GM21367 (cell line): ENCODE results near the gene ZBED5.
A peak's percentile ranks its signal among the peaks of the same experiment; 100 is the strongest.
"Not testable (repeated sequence)": the region's sequence is repeated elsewhere in the genome, so short reads cannot be mapped to it uniquely, and the experiment has no call there.

ENCODE experiments used
- ATAC-seq: cut with Tn5 transposase; IDR thresholded peaks from one replicate; pipeline ENCODE4 v1.9.1; 2021; ENCODE audit not compliant: unreplicated experiment

ZBED5 gene

DNA sequence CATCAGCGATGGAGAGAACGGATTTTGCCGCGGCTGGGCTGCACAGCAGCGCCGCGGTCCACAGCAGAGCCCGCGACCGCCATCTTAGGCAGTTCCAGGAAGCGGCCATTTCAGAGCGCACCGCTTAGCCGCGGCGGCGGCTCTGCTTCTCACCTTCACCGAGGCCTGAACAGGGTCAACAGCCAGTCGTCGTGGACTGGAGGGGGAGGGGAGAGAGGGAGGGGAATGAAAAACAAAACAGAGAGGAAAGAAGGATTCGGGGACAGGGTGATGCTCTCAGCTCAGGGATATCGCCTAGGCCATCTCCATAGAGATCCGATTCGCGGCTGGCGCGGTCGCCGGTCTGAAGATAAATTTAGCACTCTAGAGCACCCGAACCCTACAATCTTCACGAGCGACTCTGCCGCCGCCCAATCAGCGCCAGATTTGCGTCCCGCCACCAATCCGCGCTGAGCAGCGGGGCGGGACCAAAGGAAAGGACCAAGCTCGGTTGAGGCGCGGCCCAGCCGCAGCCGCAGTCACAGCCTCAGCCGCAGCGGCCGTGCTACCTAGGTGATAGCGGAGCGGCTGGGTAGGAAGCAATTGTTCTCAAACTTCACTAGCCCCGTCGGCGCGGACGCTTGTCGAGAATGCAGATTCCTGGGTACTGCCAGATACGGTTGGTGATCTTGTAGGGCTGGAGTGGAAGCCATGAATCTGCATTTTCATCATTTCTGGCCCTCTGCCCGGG is at the start of gene ZBED5:
Gene ZBED5 (minus strand): TSS at position 345 of the 730 bp plus-strand sequence. CDS start 3,108 bp downstream, outside the sequence.
- peak; percentile 87 for ATAC-seq

DNA sequence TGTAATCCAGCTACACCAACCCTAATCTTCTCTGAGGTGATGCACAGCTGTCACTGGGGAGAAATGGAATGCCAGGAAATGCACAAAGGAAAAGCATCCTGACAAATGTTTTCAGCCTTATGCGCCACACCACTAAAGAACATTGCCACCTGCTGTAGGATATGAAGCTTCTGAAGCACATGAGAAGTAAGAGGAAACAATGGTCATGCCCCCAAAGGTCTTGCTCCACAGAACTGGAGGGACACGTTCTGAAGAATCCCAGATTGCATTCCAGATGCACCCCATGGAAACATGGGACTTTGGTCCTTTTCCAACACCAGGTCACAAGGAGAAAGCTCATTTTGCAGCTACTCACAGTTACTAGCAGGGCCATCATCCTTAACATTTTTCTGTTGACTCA is 48.7 kb upstream of the ZBED5 start:
- ATAC-seq, result no peak

DNA sequence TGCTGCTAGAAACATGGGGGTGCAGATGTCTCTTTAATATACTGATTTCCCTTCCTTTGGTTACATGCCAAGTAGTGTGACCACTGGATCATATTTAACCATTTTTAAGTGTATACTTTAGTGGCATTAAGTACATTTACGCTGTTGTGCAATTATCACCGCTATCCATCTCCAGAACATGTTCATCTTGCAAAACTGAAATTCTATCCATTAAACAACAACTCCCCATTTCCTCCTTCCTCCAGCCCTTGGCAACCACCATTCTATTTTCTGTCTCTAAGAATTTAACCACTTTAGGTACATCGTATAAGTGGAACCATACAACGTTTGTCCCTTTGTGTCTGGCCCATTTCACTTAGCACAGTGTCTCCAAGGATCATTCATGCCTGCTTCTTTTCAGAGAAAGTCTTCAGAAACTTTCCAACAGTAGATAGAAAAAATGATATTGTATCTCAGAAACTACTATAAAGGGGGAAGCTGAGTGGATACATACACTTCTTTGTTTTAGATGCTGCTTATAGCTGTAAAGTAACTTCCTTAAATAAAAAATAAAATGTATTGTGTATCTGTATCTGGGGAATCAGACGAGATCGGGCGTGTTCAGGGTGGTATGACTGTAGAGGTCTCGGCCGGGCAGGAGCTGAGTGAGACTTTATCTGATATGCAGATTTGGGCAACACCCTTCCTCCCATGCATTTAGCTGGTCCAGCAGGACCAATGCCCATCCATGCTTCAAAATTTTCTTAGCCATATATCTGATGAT is 44.6 kb upstream of the ZBED5 start:
- no peak for ATAC-seq

DNA sequence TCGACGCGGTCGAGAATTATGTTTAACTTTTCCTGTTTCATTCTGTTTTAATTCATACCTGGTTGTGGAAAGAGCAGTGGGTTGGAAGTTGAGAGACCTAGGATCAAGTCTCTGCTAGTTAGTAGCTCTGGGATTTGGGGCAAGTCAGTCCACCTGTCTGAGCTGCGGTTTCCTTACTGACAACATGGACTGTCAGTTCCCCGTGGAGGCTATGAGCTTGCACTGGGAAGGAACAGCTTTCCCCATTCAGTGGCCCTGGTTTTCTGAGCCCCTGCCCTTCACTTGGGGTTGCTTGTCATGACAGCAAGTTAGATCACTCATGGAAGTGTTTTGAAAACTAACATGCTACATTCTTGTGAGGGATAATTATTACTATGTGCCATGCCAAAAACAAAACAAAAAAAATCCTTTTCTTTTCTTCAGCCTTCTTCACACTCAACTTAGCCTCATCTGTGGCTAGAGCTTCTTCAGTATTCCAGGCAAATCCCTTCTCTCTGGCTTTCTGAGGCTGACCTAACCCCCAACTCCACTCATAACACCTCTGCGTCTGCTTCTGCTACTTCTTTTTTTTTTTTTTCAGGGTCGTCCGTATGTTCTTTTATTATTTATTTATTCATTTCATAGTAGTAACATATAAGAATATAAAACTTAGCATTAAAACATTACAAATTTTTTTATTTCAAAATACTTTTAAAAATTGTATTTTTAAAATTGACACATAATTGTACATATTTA is 43.0 kb upstream of the ZBED5 start:
- no peak for ATAC-seq

DNA sequence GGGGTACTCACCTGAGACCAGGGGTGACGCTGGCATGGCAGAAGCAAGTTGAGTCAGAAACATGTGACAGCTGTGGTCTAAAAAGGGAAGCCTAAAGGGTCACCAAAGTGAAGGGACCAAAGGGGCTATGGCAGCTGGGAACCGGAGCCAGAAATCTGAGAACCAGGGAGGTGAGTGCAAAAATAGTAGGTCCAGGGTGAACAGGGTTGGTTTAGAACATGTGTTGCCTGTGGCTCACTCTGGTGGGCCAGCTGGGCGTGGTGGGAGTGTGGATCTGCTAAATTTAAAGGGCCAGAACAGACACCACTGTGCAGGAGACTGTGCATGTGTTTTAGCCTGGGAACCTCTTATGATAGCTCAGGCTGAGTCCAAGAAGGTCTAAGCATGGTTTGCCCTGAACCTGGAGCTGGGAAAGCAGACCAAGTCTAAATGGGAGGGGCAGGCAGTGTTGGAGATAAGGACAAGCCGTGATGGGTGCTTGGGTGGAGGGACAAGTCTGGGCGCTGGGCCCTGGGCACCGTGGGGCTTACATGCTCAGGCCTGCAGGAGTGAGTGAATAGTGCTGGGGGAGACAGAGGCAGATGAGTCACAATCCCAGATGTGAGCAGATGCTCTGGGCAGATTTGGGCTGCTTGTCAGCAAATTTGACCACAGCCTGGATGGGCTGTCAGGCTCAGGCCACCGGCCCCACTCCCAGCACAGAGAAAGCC is 41.4 kb upstream of the ZBED5 start:
- ATAC-seq, result no peak

DNA sequence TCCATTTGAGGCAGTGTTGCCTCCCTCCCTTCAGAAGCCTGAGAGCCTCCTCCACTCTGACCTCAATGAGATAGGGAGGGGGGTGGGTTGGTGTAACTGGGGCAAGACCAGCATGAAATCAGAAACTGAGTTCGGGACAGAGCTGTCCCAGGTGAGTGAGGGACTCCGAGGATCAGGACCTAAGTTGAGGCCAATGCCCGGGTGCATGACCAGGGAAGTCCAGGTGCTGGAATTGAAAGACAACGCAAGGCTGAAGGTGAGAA is 40.8 kb upstream of the ZBED5 start:
- ATAC-seq, result no peak

DNA sequence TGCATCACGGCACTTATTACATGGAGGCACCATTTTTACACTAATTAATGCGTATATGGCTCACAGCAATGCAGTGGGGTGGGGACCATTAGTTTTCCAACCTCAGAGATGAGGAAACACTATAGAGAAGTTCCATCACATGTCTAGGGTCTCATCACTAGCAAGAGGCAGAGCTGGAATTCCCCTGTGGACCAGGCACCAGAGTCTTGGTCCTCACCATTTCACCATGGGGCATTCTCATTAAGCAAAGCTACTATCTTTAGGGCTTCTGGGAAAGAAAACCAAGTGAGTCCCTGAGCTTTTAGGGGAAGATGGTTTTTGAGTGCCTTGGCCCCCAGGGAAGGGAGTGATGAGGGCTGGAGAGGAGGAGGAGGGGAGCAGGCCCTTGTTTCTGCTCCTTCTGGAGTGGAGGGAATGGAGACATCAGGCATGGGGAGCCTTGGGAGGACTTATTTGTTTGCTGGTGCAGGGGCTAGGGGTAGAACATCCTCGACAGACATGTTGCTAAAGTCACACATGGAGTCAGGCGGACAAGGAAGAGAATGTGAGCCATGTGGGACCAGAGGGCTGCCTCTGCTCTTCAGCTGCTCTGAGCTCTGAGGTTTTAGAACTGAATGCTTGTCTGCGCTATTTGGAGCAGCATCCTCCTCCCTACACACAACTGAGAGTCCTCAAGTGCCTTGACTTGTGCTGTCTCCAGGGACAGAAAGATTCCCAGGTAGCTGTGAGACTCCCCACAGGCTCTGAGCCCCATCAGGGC is 40.3 kb upstream of the ZBED5 start:
- ATAC-seq, result no peak

DNA sequence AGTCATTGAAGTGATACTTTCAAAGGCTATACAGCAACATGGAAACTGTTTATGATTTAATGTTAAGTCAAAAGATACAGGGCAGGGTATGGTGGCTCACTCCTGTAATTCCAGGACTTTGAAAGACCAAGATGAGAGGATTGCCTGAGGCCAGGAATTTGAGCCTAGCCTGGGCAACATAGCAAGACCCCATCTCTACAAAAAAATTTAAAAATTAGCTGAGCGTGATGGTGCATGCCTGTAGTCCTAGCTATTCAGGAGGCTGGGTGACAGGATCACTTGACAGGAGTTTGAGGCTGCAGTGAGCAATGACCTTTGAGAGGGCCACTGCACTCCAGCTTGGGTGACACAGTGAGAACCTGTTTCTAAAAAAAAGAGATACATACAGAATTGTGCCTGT is 39.3 kb upstream of the ZBED5 start:
- ATAC-seq, result no peak

DNA sequence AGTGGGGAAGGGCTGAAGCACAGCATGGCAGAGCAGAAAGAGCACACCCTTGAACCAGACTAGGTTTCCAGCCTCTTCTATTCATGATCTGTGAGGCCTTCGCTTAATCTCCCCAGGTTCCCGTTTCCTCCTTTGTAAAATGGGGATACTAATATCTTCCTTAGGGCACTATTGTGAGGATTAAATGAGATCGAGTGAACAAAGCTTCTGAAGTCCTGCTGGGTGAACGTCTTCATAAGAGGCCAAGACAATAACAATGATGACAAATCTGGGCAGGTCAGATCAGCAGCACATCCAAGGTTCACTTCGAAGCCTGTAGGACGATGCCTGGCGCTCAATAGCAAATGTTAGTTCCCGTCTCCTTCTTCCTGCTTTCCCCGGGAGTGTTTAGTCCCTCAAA is 38.6 kb upstream of the ZBED5 start:
- ATAC-seq, result no peak

DNA sequence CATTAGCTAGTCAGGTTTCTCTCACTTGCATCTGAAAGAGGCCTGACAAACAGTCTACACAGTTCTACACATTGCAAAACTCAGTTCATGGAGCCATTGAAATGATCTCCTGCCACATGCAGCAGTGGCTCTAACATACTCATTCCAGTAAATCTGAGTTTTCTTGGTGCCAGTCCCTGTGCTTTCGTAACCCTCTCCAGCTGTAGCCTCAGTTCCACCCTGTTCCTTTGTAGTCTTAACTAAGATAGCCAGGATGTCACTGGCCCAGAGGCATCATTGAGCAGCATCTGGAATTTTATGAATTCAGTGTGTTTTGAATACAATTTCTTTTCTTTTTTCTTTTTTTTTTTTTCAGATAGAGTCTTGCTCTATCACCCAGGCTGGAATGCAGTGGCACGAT is 37.4 kb upstream of the ZBED5 start:
- no peak for ATAC-seq

DNA sequence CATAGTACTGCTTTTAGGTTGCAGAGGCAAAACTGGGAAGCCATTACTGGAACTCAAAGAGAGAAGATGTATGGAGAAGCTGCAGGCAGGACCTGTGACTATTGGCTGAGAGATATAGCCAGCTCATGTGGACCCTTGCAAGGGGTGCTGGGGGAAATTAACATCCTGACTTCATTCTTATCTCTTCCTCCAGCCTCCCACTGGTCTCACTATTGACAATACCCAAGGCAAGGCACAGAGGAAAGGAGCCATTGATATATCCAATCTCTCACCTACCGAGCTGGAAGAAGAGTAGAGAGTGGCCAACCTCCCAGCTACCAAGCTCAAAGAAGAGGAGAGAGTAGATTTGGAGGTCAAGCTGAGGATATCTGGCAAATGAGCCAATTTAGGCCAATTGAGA is 36.8 kb upstream of the ZBED5 start:
- ATAC-seq, result no peak

DNA sequence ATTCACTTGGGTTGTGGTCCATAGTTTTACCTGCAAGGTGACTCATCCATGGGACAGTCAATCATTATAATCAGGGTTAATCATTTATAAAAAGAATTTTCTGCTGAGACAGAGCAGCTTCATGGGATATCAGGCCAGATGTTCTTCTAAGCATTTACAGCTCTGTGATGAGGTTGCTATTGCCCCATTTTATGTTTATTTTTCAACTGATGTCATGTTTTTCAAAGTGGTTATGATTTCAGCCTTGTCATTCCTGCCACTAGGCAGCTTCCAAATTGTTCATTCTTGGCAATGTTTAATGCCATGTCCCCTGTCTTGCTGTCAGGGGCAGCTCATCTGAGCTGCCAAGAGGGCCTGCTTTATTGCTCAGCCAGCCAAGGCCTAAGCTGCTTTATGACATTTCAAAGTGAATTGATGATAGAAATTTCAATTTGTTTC is 35.9 kb upstream of the ZBED5 start:
- no peak for ATAC-seq

DNA sequence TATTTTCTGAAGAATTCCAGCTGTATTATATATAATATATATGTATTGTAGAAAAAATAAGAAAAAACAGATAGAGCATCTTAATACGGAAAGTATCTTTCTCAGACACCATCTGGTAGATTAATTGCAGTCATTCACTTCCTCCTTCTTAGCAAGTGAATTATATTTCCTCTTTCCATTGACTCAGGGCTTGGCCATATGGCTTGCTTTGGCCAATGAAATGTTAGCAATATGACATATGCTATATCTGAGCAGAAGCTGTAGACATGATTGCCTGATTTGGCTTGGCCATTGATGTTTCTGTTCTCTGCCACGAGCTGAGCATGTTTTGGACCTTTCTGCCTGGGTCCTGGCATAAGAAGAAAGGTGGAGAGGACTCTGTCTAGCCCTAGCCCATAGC is 34.4 kb upstream of the ZBED5 start:
- no peak for ATAC-seq

DNA sequence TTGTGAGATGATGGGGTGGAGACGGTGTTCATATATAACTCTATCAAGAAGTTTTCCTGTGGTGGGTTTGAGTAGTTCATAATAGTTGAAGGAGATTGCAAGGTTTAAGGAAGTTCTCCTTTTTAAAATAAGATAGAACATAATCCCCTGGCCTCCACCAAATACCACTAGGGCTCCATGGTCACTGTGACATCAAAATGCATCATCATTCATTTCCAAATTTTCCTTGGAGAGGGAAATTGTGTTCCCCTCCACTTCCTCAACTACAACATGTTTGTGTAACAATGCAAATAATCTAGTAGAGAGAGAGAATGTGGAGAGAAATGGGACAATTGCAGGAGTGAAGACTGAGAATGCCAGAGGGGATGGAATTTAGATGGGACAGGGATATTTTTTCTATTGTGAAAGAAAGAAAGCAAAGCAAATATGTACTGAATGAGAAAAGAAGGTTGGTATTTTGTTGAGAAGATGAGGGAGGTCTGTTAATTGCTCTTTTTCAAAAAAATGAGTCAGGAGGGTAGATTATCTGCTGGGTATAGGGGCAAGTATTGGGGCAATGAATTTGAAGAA is 33.4 kb upstream of the ZBED5 start:
- no peak for ATAC-seq

DNA sequence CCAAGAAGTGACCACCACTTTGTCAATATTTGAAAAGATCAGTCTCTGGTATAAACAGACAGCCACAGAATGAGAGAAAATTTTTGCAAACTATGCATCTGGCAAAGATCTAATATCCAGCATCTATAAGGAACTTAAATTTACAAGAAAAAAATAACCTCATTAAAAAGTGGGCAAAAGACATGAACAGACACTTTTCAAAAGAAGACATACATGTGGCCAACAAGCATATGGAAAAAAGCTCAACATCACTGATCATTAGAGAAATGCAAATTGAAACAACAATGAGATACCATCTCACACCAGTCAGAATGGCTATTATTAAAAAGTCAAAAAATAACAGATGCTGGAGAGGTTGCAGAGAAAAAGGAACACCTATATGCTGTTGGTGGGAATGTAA is 32.2 kb upstream of the ZBED5 start:
- not testable (repeated sequence) for ATAC-seq

DNA sequence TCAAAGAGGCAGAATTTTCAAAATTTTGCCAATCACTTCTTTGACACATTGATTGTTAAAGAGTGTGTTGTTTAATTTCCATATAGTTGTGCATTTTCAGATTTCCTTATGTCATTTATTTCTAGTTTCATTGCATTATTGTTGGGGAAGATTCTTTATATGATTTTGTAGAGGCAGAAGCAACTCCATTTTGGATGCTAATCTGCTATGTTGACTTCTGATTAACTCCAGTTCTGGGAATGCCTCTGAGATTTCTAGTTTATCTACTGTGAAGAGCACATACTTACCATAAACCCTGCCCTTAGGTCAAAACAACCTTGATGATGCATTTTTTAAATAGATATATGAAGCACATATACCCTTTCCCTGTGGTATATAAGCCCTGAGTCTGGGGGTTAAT is 29.5 kb upstream of the ZBED5 start:
- no peak for ATAC-seq

DNA sequence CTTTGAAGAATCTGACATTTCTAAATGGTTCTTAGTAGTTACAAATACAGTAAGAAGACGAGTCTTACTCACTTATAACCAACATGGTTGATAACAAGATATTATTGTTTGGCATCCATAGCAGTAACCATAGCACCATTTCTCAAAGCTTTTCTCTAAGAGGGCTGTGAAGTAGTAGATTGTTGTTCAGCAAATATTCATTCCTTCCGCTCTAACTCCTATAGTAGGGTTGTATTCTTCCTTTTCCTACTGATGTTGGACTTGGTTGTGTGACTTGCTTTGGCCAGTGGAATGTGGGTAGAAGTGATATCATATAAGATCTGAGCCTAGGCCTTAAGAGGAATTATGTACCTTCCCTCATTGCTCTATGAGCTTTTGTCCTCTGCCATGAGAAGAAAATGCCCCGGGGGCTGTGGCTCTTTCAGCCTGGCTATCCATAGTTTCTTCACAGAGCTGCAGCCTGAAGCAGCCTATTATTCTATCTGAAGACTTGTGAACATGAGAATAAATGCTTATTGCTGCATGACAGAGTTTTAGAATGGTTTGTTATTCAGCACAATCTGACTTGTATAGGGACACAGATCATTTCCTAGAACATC is 28.9 kb upstream of the ZBED5 start:
- no peak for ATAC-seq

DNA sequence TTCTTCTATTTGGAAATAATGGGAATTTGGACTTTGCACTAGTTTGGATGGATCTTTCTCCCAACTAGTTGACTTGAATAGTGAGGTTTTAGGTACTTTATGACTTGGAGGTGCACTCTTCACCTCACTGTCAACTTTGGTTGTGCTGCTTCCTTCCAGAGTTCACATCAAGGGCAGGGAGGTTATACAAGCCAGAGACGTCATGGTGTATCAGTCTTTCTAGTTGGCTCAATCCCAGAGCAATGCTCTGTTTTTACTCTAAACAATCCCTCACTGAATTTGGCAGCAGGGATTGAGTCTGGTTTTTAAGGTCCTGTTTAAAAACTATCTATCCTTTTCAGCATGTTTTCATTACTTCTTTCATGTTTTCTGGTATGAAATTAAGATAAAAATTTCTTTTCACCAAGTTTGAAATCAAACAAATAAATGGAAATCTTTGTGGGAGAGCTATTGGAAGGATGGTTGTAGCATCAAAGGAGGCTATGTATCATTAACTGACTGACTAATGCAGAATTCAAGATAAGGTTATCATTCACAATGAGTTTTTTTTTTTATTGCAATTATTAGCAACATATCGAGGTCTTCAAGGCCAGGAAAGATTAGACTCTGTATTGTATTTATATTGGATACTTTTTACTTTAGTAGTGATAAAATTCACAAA is 28.0 kb upstream of the ZBED5 start:
- ATAC-seq, result no peak

DNA sequence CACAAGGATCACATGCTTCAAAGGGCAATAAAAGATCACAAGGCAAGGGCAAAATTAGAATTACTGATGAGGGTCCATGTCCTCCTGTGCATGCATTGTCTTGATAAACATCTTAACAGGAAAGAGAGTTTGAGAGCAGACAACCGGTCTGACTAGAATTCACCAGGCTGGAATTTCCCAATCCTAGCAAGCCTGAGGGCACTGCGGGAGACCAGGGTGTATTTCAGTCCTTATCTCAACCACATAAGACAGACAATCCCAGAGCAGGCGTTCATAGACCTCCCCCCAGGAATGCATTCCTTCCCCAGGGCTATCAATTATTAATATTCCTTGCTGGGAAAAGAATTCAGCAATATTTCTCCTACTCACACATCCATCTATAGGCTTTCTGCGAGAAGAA is 26.4 kb upstream of the ZBED5 start:
- not testable (repeated sequence) for ATAC-seq

DNA sequence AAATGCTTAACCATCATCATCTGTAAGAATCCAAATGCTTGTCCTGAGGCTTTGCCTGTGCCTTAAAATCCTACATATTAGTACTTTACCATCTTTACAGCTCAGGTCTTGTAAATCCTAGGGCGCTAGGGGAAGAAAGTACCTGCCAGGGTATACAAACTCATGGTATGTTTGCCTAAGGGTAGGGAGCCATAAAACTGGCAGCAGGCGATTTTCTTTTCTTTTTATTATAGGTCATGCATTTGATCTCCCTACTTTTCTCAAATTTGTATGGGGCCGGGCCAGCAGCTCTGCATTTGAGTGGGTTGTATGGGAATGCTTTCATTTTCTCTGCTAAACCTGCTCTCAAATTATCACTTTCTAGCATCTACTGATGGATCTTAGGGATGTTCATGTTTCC is 24.0 kb upstream of the ZBED5 start:
- ATAC-seq, result no peak
